Measurements from ENCODE around the gene PUM2.

Gene PUM2

GRCh38 chr2:20216130-20217025 is 134.3 kb downstream of the PUM2 start:
- TF ChIP-seq CTCF (IDR thresholded peaks at IDR 0.05; ENCODE audit: borderline replicate concordance, insufficient read depth, low read depth, low read length): no peak
- no peak overlapping the region for H3K4me3 ChIP-seq (ENCODE audit: low read depth, low read length)

GRCh38 chr2:20215183-20216040 is 135.2 kb downstream of the PUM2 start:
- H3K4me3 ChIP-seq (ENCODE audit: low read depth, low read length): no peak overlapping the region
- TF ChIP-seq CTCF (IDR thresholded peaks at IDR 0.05; ENCODE audit: borderline replicate concordance, insufficient read depth, low read depth, low read length): no peak

GRCh38 chr2:20214566-20215182 is 136.0 kb downstream of the PUM2 start:
- no peak for TF ChIP-seq CTCF (IDR thresholded peaks at IDR 0.05; ENCODE audit: borderline replicate concordance, insufficient read depth, low read depth, low read length)
- no peak overlapping the region for H3K4me3 ChIP-seq (ENCODE audit: low read depth, low read length)

GRCh38 chr2:20213651-20214565 is 136.7 kb downstream of the PUM2 start:
- no peak overlapping the region for H3K4me3 ChIP-seq (ENCODE audit: low read depth, low read length)
- no peak for TF ChIP-seq CTCF (IDR thresholded peaks at IDR 0.05; ENCODE audit: borderline replicate concordance, insufficient read depth, low read depth, low read length)

GRCh38 chr2:20212871-20213503 is 137.7 kb downstream of the PUM2 start:
- no peak for TF ChIP-seq CTCF (IDR thresholded peaks at IDR 0.05; ENCODE audit: borderline replicate concordance, insufficient read depth, low read depth, low read length)
- no peak overlapping the region for H3K4me3 ChIP-seq (ENCODE audit: low read depth, low read length)

- no peak overlapping the region for H3K4me3 ChIP-seq (ENCODE audit: low read depth, low read length)
- TF ChIP-seq CTCF (IDR thresholded peaks at IDR 0.05; ENCODE audit: borderline replicate concordance, insufficient read depth, low read depth, low read length): no peak
Measured at GRCh38 chr2:20212459-20212870, 138.2 kb downstream of the PUM2 start.

Measured in GM12875 (cell line).